Breast epithelium (tissue), 3 donors: ENCODE data around the gene MRPL11.

Experiments
- POLR2A ChIP-seq: fragments of 450-650 bp; IDR thresholded peaks from one replicate; pipeline ENCODE4 v1.6.1; 2016; ENCODE audit warnings: antibody characterized with exemption, mild to moderate bottlenecking, moderate library complexity
- POLR2AphosphoS5 ChIP-seq, 3 donors: sonication (generic); formaldehyde crosslinking; IDR thresholded peaks; one replicate each; pipeline ENCODE4 v1.6.1; 2017; ENCODE audit warnings: antibody characterized with exemption in 3 of 3
- TF ChIP-seq, protein P1 (sequence below), 3 donors: fragments of 450-650 bp; IDR thresholded peaks; one replicate each; pipeline ENCODE4 v1.5.1; 2016 to 2017; ENCODE audit warnings: antibody characterized with exemption in 3 of 3, mild to moderate bottlenecking in 3 of 3, moderate library complexity in 3 of 3

DNA sequence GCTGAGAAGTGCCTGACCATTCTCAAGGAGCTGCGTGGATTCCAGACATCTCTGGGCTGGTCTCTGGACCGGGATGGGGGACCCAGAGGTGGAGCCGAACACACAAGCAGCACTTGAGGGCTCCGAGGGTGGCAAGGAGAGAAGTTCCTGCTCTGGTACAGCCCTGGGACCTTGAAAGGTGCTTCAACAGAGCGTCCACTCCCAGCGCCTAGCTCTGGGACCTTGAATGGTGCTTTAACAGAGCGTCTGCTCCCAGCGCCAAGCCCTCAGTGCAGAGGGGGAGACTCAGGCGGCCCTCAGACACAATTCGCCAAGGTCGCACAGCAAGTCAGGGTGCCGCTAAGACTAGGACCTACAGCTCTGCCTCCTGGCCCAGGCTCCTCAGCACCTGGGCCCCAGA lies 28.5 kb downstream of the MRPL11 start:
- TF ChIP-seq, protein P1, sequence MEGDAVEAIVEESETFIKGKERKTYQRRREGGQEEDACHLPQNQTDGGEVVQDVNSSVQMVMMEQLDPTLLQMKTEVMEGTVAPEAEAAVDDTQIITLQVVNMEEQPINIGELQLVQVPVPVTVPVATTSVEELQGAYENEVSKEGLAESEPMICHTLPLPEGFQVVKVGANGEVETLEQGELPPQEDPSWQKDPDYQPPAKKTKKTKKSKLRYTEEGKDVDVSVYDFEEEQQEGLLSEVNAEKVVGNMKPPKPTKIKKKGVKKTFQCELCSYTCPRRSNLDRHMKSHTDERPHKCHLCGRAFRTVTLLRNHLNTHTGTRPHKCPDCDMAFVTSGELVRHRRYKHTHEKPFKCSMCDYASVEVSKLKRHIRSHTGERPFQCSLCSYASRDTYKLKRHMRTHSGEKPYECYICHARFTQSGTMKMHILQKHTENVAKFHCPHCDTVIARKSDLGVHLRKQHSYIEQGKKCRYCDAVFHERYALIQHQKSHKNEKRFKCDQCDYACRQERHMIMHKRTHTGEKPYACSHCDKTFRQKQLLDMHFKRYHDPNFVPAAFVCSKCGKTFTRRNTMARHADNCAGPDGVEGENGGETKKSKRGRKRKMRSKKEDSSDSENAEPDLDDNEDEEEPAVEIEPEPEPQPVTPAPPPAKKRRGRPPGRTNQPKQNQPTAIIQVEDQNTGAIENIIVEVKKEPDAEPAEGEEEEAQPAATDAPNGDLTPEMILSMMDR (IDR thresholded peaks at IDR 0.05): no peak
- TF ChIP-seq POLR2A (no peak), POLR2AphosphoS5 (IDR thresholded peaks at IDR 0.05) (no peak)
